Stimulated activated CD4-positive, alpha-beta T cell treated with anti-CD3 and anti-CD28 coated beads, Interleukin-1b, Interleukin-23, amount 100 ng/mL, for 24 hours (primary cell): ENCODE results near the gene ALG11.
A peak's percentile ranks its signal among the peaks of the same experiment; 100 is the strongest.

Source experiments
- DNase-seq, 4 experiments: peaks; one replicate each; pipeline ENCODE4 v3.0.0-alpha.2; 2020; ENCODE audit warnings: low read depth in 4 of 4, low spot score in 1 of 4

Gene ALG11

GRCh38 chr13:51997641-51998330 lies 14.4 kb upstream of the ALG11 start:
- DNase-seq: no peak

GRCh38 chr13:51998723-51999509 lies 13.3 kb upstream of the ALG11 start:
- no peak for DNase-seq

GRCh38 chr13:51999510-51999911 lies 12.7 kb upstream of the ALG11 start:
- DNase-seq: no peak

- DNase-seq: no peak
Measured at GRCh38 chr13:51999921-52000320, 12.3 kb upstream of the ALG11 start.

- no peak for DNase-seq
Measured at GRCh38 chr13:52001120-52001731, 11.0 kb upstream of the ALG11 start.

GRCh38 chr13:52002361-52002760 lies 9.8 kb upstream of the ALG11 start:
- DNase-seq: no peak

- DNase-seq: no peak
Measured at GRCh38 chr13:52003541-52003940, 8.7 kb upstream of the ALG11 start.

- no peak for DNase-seq
Measured at GRCh38 chr13:52004511-52005170, 7.6 kb upstream of the ALG11 start.

GRCh38 chr13:52005841-52006522 lies 6.2 kb upstream of the ALG11 start:
- DNase-seq: no peak

GRCh38 chr13:52006523-52007245 lies 5.5 kb upstream of the ALG11 start:
- DNase-seq: no peak

GRCh38 chr13:52009946-52010345 lies 2.3 kb upstream of the ALG11 start:
- DNase-seq: no peak

- DNase-seq: peak in 3 of 4 experiments; percentile 1 to 7 (median 7)
Measured at GRCh38 chr13:52010890-52011631, 1.1 kb upstream of the ALG11 start, which contains the start of gene ATP7B. TSS of gene ATP7B (minus strand) at chr13:52011450. CDS start at chr13:52011337, 113 bp downstream.

GRCh38 chr13:52012512-52012836 lies 276 bp downstream of the ALG11 start:
- DNase-seq: no peak

- no peak for DNase-seq
Measured at GRCh38 chr13:52016296-52016695, 4.1 kb downstream of the ALG11 start.

GRCh38 chr13:52020191-52020590 lies 8.0 kb downstream of the ALG11 start:
- DNase-seq: no peak

- DNase-seq: no peak
Measured at GRCh38 chr13:52022356-52022755, 10.2 kb downstream of the ALG11 start.

- DNase-seq: no peak
Measured at GRCh38 chr13:52024481-52024880, 12.3 kb downstream of the ALG11 start, which contains the start of gene UTP14C. TSS of gene UTP14C (plus strand) at chr13:52024691. CDS start at chr13:52028805, 4,114 bp downstream.

GRCh38 chr13:52025475-52026245 lies 13.5 kb downstream of the ALG11 start:
- DNase-seq: no peak

GRCh38 chr13:52026246-52026626 lies 14.0 kb downstream of the ALG11 start:
- no peak for DNase-seq
